NCI-H446 (cell line): ENCODE measurements around the gene CBX5.
"Not testable (repeated sequence)": the region's sequence is repeated elsewhere in the genome, so short reads cannot be mapped to it uniquely, and the experiment has no call there.

Experiments
- DNase-seq, 2 experiments: peaks; one replicate each; lab custom pipeline; 2025; lab: John Stamatoyannopoulos, UW

Gene CBX5

DNA sequence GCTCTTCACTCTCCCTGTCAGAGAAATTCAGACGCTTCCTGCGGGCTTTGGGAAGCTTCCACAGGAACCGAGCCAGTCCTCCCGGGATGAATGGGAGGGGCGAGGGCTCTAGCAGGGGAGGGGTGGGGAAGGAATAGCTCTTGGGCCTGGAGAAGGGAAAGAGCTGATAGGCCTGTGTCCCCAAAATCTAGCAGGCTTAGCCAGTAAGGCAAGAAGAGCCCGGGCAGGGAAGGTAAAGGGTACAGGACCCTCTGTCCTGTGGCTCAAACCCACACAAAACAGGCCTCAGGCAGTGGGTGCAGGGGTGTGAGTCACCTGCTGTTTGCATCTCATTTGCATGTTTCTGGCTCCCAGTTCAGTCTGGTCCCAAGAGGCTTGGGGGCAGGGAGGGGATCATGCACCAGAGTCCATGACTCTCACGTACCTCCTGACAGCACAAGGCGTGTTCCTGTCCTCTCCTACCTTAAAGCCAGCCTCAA, 82.5 kb downstream of the CBX5 start:
- no peak for DNase-seq

DNA sequence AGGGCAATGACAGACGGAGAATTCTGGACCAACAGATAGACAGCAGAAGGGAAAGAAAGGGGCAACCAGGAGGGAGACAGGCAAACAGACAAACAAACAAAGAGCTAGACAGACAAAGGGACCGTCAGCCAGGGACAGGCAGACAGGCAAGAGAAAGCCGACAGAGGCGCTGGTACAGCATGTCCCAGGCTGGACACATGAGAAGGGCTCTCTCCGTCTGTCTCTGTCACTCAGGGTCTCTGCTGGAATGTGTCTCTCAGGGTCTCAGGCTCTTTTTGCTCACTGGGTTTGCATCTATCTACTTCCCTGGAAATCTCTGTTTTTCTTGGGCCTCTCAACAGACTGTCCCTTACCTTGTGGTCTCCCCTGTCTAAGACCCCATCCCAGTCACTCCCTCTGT, 82.9 kb downstream of the CBX5 start:
- DNase-seq = no peak

DNA sequence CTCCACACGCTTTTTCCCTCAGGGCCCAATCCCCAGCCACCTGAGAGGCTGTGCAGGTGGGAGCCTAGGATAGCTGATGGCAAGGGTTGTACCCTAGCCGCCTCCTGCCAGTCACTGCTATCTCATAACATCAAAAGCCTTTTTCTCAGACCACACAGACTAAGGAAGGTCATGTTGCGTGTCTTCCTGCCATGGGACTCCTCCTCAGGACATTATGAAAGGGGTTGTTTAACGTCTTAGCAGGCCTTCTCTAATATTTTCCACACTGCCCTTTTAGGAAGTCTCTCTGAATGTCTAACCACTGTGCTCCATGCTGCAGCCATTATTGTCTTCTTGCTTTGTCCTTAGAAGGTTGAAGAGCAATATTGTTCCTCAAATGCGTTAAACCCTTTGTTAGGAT, 83.5 kb downstream of the CBX5 start:
- no peak for DNase-seq

- DNase-seq = no peak
Observed at GRCh38 chr12:54195737-54196347, 84.1 kb downstream of the CBX5 start.

DNA sequence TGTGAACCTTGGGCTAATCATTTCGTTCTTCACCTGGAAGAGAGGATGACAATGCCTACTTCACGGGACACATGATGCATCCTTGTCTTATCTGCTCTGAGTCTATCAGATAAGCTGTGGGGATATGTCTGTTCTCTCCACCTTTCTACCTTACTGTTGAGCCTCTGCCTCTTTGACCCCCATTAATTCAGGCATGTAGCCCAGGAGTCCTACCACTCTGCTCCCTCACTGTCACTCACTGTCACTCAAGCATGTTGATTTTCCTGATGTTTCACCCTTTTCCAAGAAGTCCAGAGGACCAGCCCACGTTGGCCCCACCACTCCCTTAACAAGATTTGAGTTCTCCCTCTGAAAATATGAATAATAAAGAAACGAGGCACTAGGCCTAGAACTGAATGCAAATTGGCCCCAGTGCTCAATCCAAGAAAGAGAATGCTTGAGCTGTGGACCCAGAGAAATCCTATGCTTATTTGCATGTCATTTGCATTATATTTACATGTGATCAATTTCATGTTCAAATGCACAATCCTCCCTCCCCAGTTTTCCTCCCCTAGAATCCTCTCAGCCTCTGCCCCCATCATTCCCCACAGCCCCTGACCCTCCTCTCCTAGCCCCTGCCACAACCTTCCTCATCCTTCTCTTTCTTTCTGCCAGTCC, 84.7 kb downstream of the CBX5 start:
- DNase-seq = no peak

- not testable (repeated sequence) for DNase-seq
Observed at GRCh38 chr12:54194611-54195010, 85.3 kb downstream of the CBX5 start.

DNA sequence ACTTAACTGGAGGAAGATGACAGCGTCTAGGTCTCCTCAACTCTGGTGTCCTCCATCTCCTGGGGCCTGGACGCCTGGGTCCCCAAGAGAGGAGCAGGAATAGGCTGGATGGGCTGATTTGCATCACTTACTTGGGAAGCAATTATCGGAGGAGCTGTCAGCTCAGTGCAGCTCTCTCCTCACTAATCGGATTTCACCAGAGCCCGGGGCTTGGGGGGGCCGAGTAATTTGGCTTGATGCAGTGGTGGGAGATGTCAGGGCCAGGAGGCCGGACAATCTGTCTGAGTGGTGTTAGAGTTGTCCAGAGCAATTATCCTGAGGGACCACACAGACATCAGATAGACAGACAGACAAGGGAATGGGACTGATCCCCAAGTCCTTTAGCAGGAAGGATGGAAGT, 86.5 kb downstream of the CBX5 start:
- no peak for DNase-seq

GRCh38 chr12:54191550-54192022, 88.3 kb downstream of the CBX5 start:
- peak; percentile 67 to 89 for DNase-seq

GRCh38 chr12:54191126-54191525, 88.8 kb downstream of the CBX5 start:
- no peak for DNase-seq

DNA sequence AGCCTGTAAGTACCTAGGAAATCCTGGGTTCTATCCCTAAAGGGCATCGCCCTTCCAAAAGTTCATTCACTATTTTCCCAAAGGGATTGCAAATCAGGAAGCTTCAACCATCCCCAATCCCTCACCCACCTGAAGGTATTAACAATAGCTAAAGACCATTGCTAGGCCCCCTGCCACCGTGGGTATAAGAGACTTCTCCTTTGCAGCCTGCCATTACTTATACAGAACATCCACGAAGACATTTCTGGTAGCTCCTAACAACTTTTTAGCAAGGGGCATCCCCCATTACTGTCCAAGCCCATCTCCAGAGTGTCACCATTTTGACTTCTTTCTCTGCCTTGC, 90.8 kb downstream of the CBX5 start:
- DNase-seq = no peak

GRCh38 chr12:54187075-54187474, 92.8 kb downstream of the CBX5 start:
- DNase-seq = no peak

- no peak for DNase-seq
Observed at GRCh38 chr12:54185919-54186318, 94.0 kb downstream of the CBX5 start.

- DNase-seq = not testable (repeated sequence)
Observed at GRCh38 chr12:54185297-54185696, 94.6 kb downstream of the CBX5 start.

GRCh38 chr12:54184024-54184805, 95.7 kb downstream of the CBX5 start:
- DNase-seq = no peak

DNA sequence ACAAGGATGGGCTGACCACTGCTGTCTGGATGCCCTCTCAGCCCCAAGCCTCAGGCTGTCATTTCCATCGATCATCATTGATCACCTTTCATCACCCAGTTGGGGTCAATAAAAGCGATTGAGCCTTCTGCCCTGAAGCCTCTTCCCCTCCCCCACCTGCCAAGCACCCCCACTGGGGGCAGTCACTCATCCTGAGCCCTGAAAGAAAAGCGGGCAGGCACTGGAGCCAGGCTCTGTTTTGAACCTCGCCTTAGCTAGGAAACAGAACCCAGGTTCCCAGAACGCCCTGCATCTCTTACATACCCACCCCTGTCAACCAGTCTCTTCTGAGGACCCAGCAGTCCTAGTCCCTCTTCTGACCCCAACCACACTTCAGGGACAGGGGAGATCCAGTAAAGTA, 96.9 kb downstream of the CBX5 start:
- no peak for DNase-seq

DNA sequence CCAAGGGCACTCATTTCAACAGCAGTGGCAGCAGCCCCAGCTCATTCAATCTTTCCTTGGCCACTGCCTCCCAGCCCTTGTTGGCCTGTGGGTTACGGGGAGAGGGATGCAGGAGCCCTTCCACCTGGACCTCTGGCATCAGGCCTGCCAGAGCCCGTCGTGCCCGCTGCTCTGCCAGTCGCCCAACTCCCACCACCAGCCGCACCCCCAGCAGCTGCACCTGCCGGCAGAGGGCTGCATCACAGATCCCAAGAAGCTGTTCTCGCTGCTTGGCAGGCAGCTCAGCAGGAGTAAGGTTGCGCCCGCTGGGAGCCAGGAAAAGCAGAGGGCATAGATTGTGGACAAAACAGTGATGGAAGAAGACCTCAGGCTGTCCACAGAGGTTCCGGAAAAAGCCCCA, 97.8 kb downstream of the CBX5 start:
- no peak for DNase-seq
